Measurements from ENCODE around the gene SIRT2. TPM values are rescaled to one million over a fixed set of nuclear protein-coding genes. Genes with fewer than 3 reads are reported as not detected.

SIRT2 gene
- polyA plus RNA-seq, 1 donor (not counting 4 experiments of a cell fraction or from before 2014, with no cell fraction given) = 46.6 TPM

- no peak for TF ChIP-seq CTCF (optimal IDR thresholded peaks at IDR 0.05 in 1 of 3, IDR thresholded peaks at IDR 0.05 in 1 of 3, conservative IDR thresholded peaks at IDR 0.05 in 1 of 3; ENCODE audit: extremely low read depth in 1 of 3, insufficient read depth in 2 of 3, low read length in 3 of 3)
- no peak for TF ChIP-seq EZH2 (IDR thresholded peaks at IDR 0.05; ENCODE audit: low read length)
- H3K4me3 ChIP-seq (ENCODE audit: control insufficient read depth in 2 of 3, extremely low read depth in 1 of 3, insufficient read depth in 2 of 3, low read depth in 1 of 3, low read length in 3 of 3) = no peak overlapping the region
- no peaks in the 10 kb centered on the region for H3K9me3 ChIP-seq (ENCODE audit: control insufficient read depth, low read depth, low read length)
- H3K9ac ChIP-seq (ENCODE audit: control insufficient read depth, extremely low read depth, insufficient read depth, low read length) = no peak overlapping the region
- FAIRE-seq (no peak), DNase-seq (ENCODE audit: low read depth, low spot score) (no peak)
- H3K27me3 ChIP-seq (ENCODE audit: control insufficient read depth, extremely low read depth, insufficient read depth, low read length) = no peaks in the 10 kb centered on the region
- H4K20me1 ChIP-seq (ENCODE audit: control insufficient read depth, extremely low read depth, insufficient read depth, low read length) = no peaks in the 10 kb centered on the region
- H2AFZ ChIP-seq (ENCODE audit: control insufficient read depth, low read length) = no peak overlapping the region
- peaks cover 3% of the 10 kb centered on the region for H3K4me1 ChIP-seq (ENCODE audit: control insufficient read depth, extremely low read depth, insufficient read depth, low read length)
- H3K9me1 ChIP-seq (ENCODE audit: control insufficient read depth, extremely low read depth, insufficient read depth, low read length) = no peaks in the 10 kb centered on the region
- no peak overlapping the region for H3K4me2 ChIP-seq (ENCODE audit: control insufficient read depth, extremely low read depth, insufficient read depth, low read depth, low read length)
- no peaks in the 10 kb centered on the region for H3K36me3 ChIP-seq (ENCODE audit: control insufficient read depth in 2 of 2, extremely low read depth in 1 of 2, insufficient read depth in 2 of 2, low read length in 2 of 2)
- H3K27ac ChIP-seq (ENCODE audit: control insufficient read depth, insufficient read depth, low read length) = no peak overlapping the region
- dilution Hi-C loops (cut with MboI; ENCODE audit: extremely low pct_ligation_motif_present, low sequenced_read_pairs) = no loop called here
- no peaks in the 10 kb centered on the region for H3K79me2 ChIP-seq (ENCODE audit: control insufficient read depth, insufficient read depth, low read length)
These were observed 46.3 kb upstream of the SIRT2 start for GRCh38 chr19:38945562-38946228.

- FAIRE-seq (no peak), DNase-seq (ENCODE audit: low read depth, low spot score) (no peak)
- no peak for TF ChIP-seq CTCF (optimal IDR thresholded peaks at IDR 0.05 in 1 of 3, IDR thresholded peaks at IDR 0.05 in 1 of 3, conservative IDR thresholded peaks at IDR 0.05 in 1 of 3; ENCODE audit: extremely low read depth in 1 of 3, insufficient read depth in 2 of 3, low read length in 3 of 3)
- no peak for TF ChIP-seq EZH2 (IDR thresholded peaks at IDR 0.05; ENCODE audit: low read length)
- Histone ChIP-seq H3K36me3 (ENCODE audit: control insufficient read depth in 2 of 2, extremely low read depth in 1 of 2, insufficient read depth in 2 of 2, low read length in 2 of 2) (no peaks in the 10 kb centered on the region), H3K9ac (ENCODE audit: control insufficient read depth, extremely low read depth, insufficient read depth, low read length) (no peak overlapping the region), H3K4me2 (ENCODE audit: control insufficient read depth, extremely low read depth, insufficient read depth, low read depth, low read length) (no peak overlapping the region), H3K79me2 (ENCODE audit: control insufficient read depth, insufficient read depth, low read length) (no peaks in the 10 kb centered on the region), H4K20me1 (ENCODE audit: control insufficient read depth, extremely low read depth, insufficient read depth, low read length) (no peaks in the 10 kb centered on the region), H3K4me3 (ENCODE audit: control insufficient read depth in 2 of 3, extremely low read depth in 1 of 3, insufficient read depth in 2 of 3, low read depth in 1 of 3, low read length in 3 of 3) (no peak overlapping the region), H3K4me1 (ENCODE audit: control insufficient read depth, extremely low read depth, insufficient read depth, low read length) (peaks cover 2% of the 10 kb centered on the region), H3K9me1 (ENCODE audit: control insufficient read depth, extremely low read depth, insufficient read depth, low read length) (no peaks in the 10 kb centered on the region), H3K27ac (ENCODE audit: control insufficient read depth, insufficient read depth, low read length) (no peak overlapping the region), H3K9me3 (ENCODE audit: control insufficient read depth, low read depth, low read length) (no peaks in the 10 kb centered on the region), H2AFZ (ENCODE audit: control insufficient read depth, low read length) (no peak overlapping the region), H3K27me3 (ENCODE audit: control insufficient read depth, extremely low read depth, insufficient read depth, low read length) (no peaks in the 10 kb centered on the region)
- dilution Hi-C loops (cut with MboI; ENCODE audit: extremely low pct_ligation_motif_present, low sequenced_read_pairs) = no loop called here
These were observed 45.6 kb upstream of the SIRT2 start for GRCh38 chr19:38944981-38945506.
